Coronary artery (tissue), 2 donors: ENCODE measurements around the gene NOM1.

Experiments used
- DNase-seq: peaks from one replicate; pipeline ENCODE4 v3.0.0-alpha.2; 2017; ENCODE audit warnings: low spot score
- H3K27ac ChIP-seq, 2 donors: fragments of 200-600 bp; sonication (generic); one replicate each; pipeline ENCODE4 v1.5.1; 2016 to 2019
- H3K4me3 ChIP-seq: fragments of 200-600 bp; sonication (generic); 2 replicates; pipeline ENCODE4 v1.5.1; 2016; ENCODE audit warnings: mild to moderate bottlenecking, moderate library complexity
- CTCF ChIP-seq: fragments of 200-600 bp; sonication (generic); IDR thresholded peaks from one replicate; pipeline ENCODE4 v1.5.1; 2019; ENCODE audit warnings: antibody characterized with exemption

NOM1 gene

GRCh38 chr7:157007470-157008066 lies 58.1 kb downstream of the NOM1 start:
- TF ChIP-seq CTCF, result no peak
- DNase-seq, result no peak
- Histone ChIP-seq H3K4me3 (no peak overlapping the region), H3K27ac (no peak overlapping the region)

- no peak overlapping the region for H3K27ac ChIP-seq
- TF ChIP-seq CTCF, result no peak
- DNase-seq, result no peak
- H3K4me3 ChIP-seq, result no peak overlapping the region
These were observed 59.0 kb downstream of the NOM1 start for GRCh38 chr7:157008206-157009169.

- TF ChIP-seq CTCF, result no peak
- Histone ChIP-seq H3K27ac (no peak overlapping the region), H3K4me3 (peak overlapping the region; percentile 68)
- no peak for DNase-seq
These were observed 59.8 kb downstream of the NOM1 start for GRCh38 chr7:157009170-157009777.

- H3K27ac ChIP-seq, result no peak overlapping the region
These were observed 60.5 kb downstream of the NOM1 start for GRCh38 chr7:157009778-157010587.

GRCh38 chr7:157010588-157011332 lies 61.2 kb downstream of the NOM1 start, which contains the start of gene MNX1:
Gene MNX1 (minus strand): TSS chr7:157010663. CDS start chr7:157010350, 313 bp downstream.
- no peak for DNase-seq
- H3K27ac ChIP-seq, result no peak within 1 kb of the TSS
- TF ChIP-seq CTCF, result no peak
- peak within 1 kb of the TSS; percentile 68 for H3K4me3 ChIP-seq

More at GRCh38 chr7:157009778-157010587, 60.5 kb downstream of the NOM1 start:
- H3K4me3 ChIP-seq, result peak overlapping the region; percentile 68
- no peak for DNase-seq
- TF ChIP-seq CTCF, result no peak
